ENCODE data around the gene BAZ2A.
A peak's percentile ranks its signal among the peaks of the same experiment; 100 is the strongest.
"Not testable (repeated sequence)": the region's sequence is repeated elsewhere in the genome, so short reads cannot be mapped to it uniquely, and the experiment has no call there.

Gene BAZ2A

GRCh38 chr12:56630180-56630632 lies at the start of gene BAZ2A:
Gene BAZ2A (minus strand): TSS chr12:56630326. CDS start chr12:56617530, 12,796 bp downstream.
- peak; percentile 86 for DNase-seq (ENCODE audit: low spot score)

GRCh38 chr12:56678852-56679251 lies 48.7 kb upstream of the BAZ2A start:
- DNase-seq (ENCODE audit: low spot score), result no peak

GRCh38 chr12:56677680-56678079 lies 47.6 kb upstream of the BAZ2A start:
- DNase-seq (ENCODE audit: low spot score), result no peak

- DNase-seq (ENCODE audit: low spot score), result no peak
Observed at GRCh38 chr12:56676851-56677580, 46.9 kb upstream of the BAZ2A start.

- no peak for DNase-seq (ENCODE audit: low spot score)
Observed at GRCh38 chr12:56671608-56672007, 41.5 kb upstream of the BAZ2A start.

GRCh38 chr12:56670836-56671235 lies 40.7 kb upstream of the BAZ2A start:
- no peak for DNase-seq (ENCODE audit: low spot score)

- no peak for DNase-seq (ENCODE audit: low spot score)
Observed at GRCh38 chr12:56668197-56668457, 38.0 kb upstream of the BAZ2A start.

- no peak for DNase-seq (ENCODE audit: low spot score)
Observed at GRCh38 chr12:56661979-56662638, 32.0 kb upstream of the BAZ2A start.

- DNase-seq (ENCODE audit: low spot score), result no peak
Observed at GRCh38 chr12:56661560-56661959, 31.4 kb upstream of the BAZ2A start.

GRCh38 chr12:56658921-56659320 lies 28.8 kb upstream of the BAZ2A start:
- DNase-seq (ENCODE audit: low spot score), result no peak

- no peak for DNase-seq (ENCODE audit: low spot score)
Observed at GRCh38 chr12:56657416-56658379, 27.6 kb upstream of the BAZ2A start.

GRCh38 chr12:56653781-56654180 lies 23.7 kb upstream of the BAZ2A start:
- not testable (repeated sequence) for DNase-seq (ENCODE audit: low spot score)

- not testable (repeated sequence) for DNase-seq (ENCODE audit: low spot score)
Observed at GRCh38 chr12:56648023-56648422, 17.9 kb upstream of the BAZ2A start.

GRCh38 chr12:56645717-56646446 lies 15.8 kb upstream of the BAZ2A start, which contains the start of gene ATP5F1B:
Gene ATP5F1B (minus strand): TSS chr12:56645984. CDS start chr12:56645963, 21 bp downstream.
- peak; percentile 100 for DNase-seq (ENCODE audit: low spot score)

GRCh38 chr12:56645201-56645716 lies 15.1 kb upstream of the BAZ2A start:
- no peak for DNase-seq (ENCODE audit: low spot score)

- DNase-seq (ENCODE audit: low spot score), result no peak
Observed at GRCh38 chr12:56644654-56645053, 14.5 kb upstream of the BAZ2A start.

GRCh38 chr12:56641219-56641618 lies 11.1 kb upstream of the BAZ2A start:
- no peak for DNase-seq (ENCODE audit: low spot score)

- DNase-seq (ENCODE audit: low spot score), result no peak
Observed at GRCh38 chr12:56637621-56638020, 7.5 kb upstream of the BAZ2A start.

- peak; percentile 99 for DNase-seq (ENCODE audit: low spot score)
Observed at GRCh38 chr12:56636675-56637540, 6.8 kb upstream of the BAZ2A start.
